Fibroblast of pulmonary artery (primary cell): Measurements from ENCODE around the gene AP5S1.

Source experiments
- DNase-seq: peaks from one replicate; pipeline ENCODE4 v3.0.0-alpha.2; 2010; ENCODE audit warnings: low read depth
- H3K4me3 ChIP-seq: replicated peaks from 2 replicates; pipeline ENCODE4 v1.5.1; 2011; ENCODE audit warnings: low read depth, mild to moderate bottlenecking, control low read depth, low read length, moderate library complexity
- TF ChIP-seq, protein P1 (sequence below): IDR thresholded peaks from 2 replicates; pipeline ENCODE4 v1.5.1; 2011; ENCODE audit warnings: mild to moderate bottlenecking, control low read depth, low read length, inconsistent platforms; ENCODE audit errors: missing control alignments

Gene AP5S1

GRCh38 chr20:3846378-3846739 is 26.0 kb downstream of the AP5S1 start:
- TF ChIP-seq, protein P1, sequence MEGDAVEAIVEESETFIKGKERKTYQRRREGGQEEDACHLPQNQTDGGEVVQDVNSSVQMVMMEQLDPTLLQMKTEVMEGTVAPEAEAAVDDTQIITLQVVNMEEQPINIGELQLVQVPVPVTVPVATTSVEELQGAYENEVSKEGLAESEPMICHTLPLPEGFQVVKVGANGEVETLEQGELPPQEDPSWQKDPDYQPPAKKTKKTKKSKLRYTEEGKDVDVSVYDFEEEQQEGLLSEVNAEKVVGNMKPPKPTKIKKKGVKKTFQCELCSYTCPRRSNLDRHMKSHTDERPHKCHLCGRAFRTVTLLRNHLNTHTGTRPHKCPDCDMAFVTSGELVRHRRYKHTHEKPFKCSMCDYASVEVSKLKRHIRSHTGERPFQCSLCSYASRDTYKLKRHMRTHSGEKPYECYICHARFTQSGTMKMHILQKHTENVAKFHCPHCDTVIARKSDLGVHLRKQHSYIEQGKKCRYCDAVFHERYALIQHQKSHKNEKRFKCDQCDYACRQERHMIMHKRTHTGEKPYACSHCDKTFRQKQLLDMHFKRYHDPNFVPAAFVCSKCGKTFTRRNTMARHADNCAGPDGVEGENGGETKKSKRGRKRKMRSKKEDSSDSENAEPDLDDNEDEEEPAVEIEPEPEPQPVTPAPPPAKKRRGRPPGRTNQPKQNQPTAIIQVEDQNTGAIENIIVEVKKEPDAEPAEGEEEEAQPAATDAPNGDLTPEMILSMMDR: no peak
- H3K4me3 ChIP-seq: peak overlapping the region; percentile 89
- DNase-seq: no peak

GRCh38 chr20:3846740-3847428 is 26.5 kb downstream of the AP5S1 start, which contains the start of gene MAVS:
MAVS (plus strand) TSS chr20:3846834; CDS start chr20:3854625, 7,791 bp downstream.
- TF ChIP-seq, protein P1: no peak
- H3K4me3 ChIP-seq: peak within 1 kb of the TSS; percentile 89
- DNase-seq: peak; percentile 74

DNA sequence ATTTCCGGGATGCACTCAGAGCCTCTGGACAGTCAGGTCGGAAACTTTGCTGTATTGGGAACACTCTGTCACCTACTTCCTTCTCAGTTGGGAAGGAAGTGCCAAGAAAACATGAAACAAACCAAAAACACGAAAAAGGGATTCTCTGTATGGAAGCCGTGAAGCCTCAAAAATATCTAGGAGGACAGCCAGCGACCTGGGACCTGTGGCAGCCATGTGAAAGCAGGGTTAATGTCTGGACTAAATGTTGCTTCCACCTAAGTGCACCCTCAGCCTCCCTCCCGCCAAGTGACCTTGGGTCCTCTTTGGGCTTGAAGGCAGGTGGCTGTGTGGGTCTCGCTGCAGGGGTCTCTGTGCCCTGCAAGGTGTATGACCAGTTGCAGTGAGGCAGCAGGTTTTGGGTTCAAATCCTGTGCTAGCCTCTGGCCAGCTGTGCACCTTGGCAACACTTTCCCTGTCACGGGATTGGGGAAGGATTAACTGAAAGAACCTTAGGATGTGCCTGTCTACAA is 27.1 kb downstream of the AP5S1 start:
- DNase-seq: peak; percentile 14
- H3K4me3 ChIP-seq: peak overlapping the region; percentile 89

GRCh38 chr20:3848565-3848964 is 28.2 kb downstream of the AP5S1 start:
- TF ChIP-seq, protein P1: no peak
- DNase-seq: no peak
- H3K4me3 ChIP-seq: no peak overlapping the region

More for the DNA sequence above, 27.1 kb downstream of the AP5S1 start:
- TF ChIP-seq, protein P1: no peak

- TF ChIP-seq, protein P1: no peak
- no peak overlapping the region for H3K4me3 ChIP-seq
- DNase-seq: no peak
Observed at GRCh38 chr20:3854462-3854871, 34.1 kb downstream of the AP5S1 start.

- TF ChIP-seq, protein P1: no peak
- no peak overlapping the region for H3K4me3 ChIP-seq
- DNase-seq: no peak
Observed at GRCh38 chr20:3857405-3857804, 37.1 kb downstream of the AP5S1 start.

DNA sequence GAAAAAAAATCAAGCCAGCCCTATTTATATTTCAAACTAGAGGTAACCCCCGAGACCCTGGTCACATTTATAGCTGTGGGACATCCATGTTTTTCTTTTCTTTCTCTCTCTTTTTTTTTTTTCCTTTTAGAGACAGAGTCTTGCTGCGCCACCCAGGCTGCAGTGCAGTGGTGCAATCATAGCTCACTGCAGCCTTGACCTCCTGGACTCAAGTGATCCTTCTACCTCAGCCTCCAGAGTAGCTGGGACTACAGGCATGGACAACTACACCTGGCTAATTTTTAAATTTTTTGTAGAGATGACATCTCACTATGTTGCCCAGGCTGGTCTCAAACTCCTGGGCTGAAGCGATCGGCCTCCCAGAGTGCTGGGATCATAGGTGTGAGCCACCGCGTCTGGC is 38.3 kb downstream of the AP5S1 start:
- no peak overlapping the region for H3K4me3 ChIP-seq
- TF ChIP-seq, protein P1: no peak
- DNase-seq: no peak
